SKM-1 (cell line): Measurements from ENCODE around the gene IVD.

ENCODE experiments used
- DNase-seq: peaks from one replicate; lab custom pipeline; 2025; ENCODE audit not compliant: unreplicated experiment; lab: John Stamatoyannopoulos, UW

IVD gene

DNA sequence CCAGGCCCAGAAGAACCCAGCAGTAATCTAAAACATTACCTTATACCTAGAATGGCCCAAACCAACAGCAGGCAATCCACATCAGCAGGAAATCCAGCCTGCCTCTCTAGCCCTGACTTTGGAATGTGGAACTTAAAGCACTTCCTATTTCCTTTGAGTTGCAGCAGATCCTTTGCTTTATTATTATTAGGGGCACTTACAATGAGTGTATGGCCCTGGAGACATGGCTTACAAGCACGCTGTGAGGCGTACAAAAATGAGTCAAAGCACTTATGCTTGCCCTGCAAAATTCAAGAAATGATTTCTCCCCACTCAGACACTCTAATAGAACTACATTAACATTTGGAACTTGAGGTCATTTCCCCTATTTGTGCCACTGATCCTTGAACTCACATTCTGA is 32.6 kb upstream of the IVD start:
- DNase-seq = no peak

GRCh38 chr15:40377606-40378005 is 28.0 kb upstream of the IVD start:
- no peak for DNase-seq

- no peak for DNase-seq
These were observed 26.2 kb upstream of the IVD start for GRCh38 chr15:40379374-40379773.

DNA sequence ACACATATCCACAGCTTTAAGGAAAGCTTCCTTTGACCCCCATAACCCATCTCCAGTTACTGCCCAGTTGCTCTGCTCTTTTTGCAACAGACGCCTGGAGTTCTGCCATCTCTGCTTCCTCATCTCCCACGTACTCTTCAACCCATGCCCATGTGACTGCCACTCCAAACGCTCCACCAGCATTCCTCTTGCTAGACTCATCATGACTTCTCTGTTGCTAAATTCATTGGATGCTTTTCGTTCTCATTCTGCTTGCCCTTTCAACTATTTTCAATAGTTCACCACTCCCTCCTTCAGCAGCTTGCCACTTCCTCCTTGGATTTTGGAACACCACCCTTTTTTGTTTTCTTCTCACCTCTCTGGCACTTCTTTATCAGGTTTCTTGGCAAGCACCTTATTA is 25.7 kb upstream of the IVD start:
- DNase-seq = peak; percentile 24

- no peak for DNase-seq
These were observed 25.0 kb upstream of the IVD start for GRCh38 chr15:40380636-40381035.

DNA sequence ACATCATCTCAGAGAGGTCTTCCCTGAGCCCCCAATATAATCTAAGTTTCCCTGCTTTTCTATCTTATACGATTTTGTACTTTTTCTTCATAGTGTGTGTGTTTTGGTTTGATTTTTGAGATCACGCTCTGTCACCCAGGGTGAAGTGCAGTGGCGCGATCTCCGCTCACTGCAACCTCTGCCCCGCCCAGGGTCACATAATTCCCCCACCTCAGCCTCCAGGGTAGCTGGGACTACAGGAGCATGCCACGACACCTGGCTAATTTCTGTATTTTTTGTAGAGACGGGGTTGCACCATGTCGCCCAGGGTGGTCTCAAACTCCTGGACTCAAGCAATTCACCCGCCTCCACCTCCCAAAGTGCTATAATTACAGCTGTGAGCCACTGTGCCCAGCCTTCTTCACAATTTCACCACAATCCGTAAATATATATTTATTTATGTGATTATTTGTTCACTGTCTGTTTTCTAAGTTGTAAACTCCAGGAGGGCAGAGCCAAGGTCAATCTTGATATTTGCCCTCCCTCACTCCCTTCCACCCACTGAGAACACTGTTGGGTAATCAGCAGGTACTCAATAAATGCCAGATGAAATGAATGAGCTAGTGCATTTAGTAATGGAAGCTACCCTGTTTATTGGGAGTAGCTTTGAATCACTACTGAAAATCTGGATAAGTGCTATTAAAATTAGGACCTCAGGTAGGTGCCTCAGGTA is 23.6 kb upstream of the IVD start:
- DNase-seq = no peak

DNA sequence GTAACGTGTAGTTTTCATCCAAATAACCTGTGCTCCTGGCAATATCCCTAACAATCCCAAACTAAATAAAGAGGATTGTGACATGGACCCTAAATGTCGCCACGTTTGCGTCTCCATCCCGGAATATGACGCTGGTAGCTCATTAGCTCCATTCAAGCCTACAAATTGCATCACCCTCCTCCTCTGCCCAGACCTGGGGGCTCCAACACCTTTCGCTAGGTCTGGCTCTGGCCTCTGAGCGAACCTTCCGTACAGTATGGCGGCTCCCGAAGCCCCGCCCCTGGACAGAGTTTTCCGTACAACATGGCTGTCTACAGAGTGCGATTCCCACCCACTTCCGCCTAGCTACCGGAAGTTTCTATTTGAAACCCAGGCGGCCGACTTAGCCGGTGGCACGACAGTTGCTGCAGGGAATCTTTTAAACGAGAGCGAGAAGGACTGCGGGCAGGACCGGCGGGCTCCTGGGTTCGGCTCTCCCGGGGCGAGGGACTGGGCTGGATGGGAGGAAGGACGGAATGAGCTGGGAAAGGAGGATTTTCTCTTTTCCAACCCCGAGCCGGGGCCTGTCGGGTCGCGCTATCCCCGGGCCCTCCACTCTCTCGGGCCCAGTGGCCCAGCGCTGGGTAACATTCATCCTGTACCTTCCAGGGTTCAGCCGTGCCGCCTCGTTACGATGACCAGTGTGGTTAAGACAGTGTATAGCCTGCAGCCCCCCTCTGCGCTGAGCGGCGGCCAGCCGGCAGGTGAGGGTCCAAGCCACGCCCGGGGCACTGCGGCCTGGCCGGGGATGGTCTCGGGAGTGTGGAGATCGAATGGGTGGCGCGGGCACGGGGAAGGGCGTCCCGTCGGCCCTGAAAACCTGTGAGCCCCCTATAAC is 22.8 kb upstream of the IVD start, which contains the start of gene KNSTRN:
TSS of gene KNSTRN (plus strand) at position 142 of the 877 bp plus-strand sequence. CDS start at position 257, 115 bp downstream.
- DNase-seq = peak; percentile 85

- DNase-seq = no peak
These were observed 19.1 kb upstream of the IVD start for GRCh38 chr15:40386480-40386879.

DNA sequence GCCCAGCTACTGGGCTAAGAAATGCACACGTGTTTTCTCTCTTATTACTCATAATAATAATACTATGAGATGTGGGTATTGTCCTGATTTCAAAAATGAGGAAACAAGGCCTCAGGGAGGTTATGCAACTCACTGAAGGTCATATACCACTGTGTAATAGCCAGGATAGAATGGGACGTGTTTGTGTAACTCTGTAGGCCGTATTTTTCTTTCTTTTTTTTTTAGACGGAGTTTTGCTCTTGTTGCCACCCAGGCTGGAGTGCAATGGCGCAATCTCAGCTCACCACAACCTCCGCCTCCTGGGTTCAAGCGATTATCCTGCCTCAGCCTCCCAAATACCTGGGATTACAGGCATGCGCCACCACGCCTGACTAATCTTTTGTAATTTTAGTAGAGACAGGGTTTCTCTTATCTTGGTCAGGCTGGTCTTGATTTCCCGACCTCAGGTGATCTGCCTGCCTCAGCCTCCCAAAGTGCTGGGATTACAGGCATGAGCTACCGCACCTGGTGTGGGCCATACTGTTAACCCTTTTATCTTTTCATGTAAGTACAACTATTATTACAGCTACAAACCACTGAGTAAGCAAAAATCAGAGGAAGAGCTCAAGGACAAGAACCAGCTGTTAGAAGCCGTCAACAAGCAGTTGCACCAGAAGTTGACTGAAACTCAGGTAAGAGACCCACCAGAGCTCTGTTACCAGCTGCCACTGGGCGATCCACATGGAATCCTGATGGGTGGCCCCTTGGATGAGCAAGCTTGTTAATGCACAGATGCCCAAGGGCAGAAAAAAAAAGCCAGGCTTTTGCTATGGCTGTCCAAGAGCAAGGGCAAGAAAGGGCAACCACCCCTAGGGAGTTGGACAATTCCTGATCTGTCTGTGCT is 16.4 kb upstream of the IVD start:
- peak; percentile 90 for DNase-seq

DNA sequence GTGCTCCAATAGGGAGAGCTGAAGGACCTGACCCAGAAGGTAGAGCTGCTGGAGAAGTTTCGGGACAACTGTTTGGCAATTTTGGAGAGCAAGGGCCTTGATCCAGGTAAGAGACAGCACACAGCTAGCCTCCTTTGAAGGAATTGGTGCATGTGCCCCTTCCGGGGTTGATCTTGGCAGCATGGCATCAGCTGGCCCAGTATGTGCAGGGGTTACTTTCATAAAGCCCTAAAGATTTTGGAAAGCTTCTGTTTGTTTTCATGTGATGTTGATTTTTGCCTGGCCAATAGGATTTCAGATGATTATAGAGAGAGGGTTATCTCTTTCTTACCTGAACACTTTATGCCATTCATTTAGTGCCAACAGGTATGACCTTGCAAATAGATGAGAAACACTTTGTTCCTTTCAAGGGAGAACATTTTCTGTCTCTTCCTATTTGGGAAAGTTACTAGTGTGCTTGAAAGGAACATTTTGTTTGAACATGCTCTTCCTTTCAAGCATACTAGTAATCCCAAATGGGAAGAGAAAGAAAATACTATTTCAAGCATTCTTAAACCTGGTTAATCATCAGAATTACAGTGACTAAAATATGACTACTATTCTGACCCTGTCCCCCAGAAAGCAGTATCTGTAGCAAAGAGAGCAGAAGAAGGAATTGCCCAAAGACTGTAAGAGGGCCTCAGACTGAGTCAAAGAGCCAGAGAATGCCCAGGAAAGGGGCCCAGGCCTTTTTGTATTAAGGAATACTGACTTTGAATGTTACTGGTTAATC is 15.6 kb upstream of the IVD start:
- DNase-seq = no peak

DNA sequence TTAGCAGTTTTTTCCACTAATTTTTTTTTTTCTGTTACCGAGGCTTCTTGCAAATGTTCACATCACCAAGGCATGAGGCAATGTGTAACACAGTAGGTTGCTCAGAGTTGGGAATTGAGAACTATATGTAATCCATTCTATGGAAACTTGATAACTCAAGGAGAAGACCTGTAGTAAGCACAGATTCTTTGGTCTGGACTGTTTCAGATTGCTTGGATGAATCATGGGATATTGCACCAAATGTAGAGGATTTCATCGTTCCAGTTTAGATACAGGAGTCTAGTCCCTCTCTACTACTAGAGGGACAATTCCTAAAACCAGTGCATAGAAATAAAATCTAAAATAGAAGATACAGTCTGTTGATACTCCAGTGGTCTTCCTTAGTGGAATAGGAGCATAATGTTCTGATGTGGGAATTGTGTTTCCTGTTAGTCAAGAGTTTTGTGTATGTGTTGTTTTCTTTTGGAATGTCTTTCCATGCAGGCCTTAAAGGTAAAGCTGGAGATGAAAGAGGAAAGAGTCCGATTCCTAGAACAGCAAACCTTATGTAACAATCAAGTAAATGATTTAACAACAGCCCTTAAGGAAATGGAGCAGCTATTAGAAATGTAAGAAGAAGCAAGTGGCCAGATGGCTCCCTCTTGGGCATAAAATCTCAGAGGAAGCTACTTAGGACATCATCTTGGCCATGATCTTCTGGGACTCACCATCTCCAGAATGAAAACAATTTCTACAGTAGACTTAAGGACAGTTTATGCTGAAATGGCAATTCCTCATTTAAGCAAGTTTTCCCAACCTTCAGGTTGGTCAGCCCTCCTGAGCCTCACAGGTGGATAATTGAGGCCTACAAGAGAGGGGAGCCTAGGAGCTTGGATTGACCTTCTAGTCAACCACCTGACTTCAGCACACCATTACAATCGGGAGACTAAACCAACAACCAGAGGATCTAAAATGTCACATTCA is 12.3 kb upstream of the IVD start:
- DNase-seq = no peak

DNA sequence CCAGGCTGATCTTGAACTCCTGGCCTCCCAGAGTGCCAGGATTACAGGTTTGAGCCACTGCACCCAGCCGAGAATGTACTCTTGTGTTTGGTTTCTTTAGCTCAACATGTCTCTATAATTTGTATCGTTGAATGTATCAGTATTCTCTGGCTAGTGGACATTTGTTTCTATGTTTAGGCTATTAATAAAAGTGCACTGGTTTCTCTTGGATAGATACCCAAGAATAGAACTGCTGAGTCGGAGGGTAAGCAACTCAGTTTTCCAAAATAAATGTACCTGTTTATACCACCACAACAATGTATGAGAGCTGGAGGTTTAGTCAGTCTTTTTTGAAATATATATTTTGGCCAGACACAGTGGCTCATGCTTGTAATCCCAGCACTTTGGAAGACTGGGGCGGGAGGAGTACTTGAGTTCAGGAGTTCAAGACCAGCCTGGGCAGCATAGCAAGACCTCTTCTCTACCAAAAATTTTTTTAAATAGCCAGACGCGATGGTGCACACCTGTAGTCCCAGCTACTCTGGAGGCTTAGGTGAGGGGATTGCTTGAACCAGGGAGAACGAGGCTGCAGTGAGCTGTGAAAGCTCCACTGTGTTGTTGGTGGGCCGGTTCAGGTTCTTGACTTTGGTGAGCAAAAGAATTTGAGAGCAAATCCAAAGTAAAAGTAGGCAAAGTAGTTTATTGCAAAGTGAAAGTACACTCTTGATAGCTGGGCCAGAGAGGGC is 7.7 kb upstream of the IVD start:
- DNase-seq = no peak

DNA sequence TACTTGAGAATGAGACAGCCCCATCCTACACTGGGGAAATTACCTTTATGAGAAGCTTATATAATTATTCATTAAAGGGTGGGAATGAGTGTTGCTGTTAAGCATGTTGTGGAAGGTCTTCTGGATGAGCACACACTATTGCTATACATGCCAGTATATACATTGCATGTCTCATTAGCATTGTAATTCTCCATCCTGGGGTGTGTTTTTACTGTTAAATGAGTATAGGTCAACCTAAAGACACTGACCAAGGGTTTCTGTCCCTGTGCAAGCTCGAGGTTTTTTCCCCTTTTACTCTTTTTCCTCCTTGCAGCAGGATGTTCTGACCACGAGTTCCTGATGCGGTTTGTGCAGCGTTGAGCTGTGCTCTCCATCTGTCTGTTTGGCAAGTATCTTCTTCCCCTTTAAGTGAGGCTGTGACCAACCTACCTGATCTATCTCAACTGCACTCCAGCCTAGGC is 7.2 kb upstream of the IVD start:
- DNase-seq = peak; percentile 91

DNA sequence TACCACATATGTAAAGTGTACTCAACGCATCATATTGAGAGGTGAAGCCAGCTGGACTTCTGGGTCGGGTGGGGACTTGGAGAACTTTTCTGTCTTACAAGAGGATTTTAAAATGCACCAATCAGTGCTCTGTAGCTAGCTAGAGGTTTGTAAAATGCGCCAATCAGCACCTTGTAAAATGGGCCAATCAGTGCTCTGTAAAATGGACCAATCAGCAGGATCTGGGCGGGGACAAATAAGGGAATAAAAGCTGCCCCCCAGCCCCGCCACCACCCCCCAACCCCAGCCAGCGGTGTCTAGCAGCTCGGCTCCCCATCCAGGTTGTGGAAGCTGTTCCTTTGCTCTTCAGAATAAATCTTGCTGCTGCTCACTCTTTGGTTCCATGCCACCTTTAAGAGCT is 6.2 kb upstream of the IVD start:
- DNase-seq = no peak

GRCh38 chr15:40407330-40407990 is 1.9 kb downstream of the IVD start:
- DNase-seq = peak; percentile 18

DNA sequence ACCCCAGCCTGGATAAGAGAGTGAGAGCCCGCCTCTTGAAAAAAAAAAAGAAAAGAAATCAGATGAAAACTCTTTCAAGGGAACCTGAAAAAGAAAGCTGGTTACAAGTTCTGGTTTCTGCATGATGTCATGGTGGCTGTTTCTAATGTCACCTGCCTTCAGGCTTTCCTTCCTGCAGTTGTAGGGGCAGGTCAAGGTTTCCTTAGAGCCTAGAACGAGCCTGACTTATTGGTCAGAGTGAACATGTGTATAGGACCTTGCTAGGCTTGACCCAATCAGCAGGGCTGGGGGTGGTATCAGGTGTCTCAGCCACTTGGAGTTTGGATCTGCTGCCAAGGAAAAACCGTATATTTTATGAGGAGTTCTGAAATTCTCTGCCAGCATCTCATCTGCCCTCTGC is 3.8 kb downstream of the IVD start:
- DNase-seq = no peak

DNA sequence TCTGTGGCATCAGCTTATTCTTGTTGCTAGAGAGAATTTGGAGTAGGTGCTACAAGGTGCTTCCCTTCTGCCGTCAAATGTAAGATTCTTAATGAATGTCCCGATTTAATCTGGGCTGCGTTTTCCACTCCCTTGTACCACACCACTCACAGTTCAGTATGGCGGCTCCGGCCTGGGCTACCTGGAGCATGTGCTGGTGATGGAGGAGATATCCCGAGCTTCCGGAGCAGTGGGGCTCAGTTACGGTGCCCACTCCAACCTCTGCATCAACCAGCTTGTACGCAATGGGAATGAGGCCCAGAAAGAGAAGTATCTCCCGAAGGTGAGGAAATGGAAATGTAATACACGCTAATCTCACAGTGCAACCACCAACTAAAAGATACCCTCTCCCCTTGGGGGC is 4.9 kb downstream of the IVD start:
- DNase-seq = no peak

GRCh38 chr15:40412095-40412759 is 6.6 kb downstream of the IVD start:
- DNase-seq = no peak
